Parathyroid adenoma (tissue), 2 donors: ENCODE data around the gene TENM4.

Experiments used
- H2AFZ ChIP-seq: fragments of 300-600 bp; sonication (generic); one replicate; pipeline ENCODE4 v1.7.0; 2017; ENCODE audit warnings: antibody characterized with exemption, mild to moderate bottlenecking
- H3K27ac ChIP-seq: fragments of 300-600 bp; sonication (generic); one replicate; pipeline ENCODE4 v1.7.0; 2017
- H3K27me3 ChIP-seq: fragments of 300-600 bp; sonication (generic); one replicate; pipeline ENCODE4 v1.7.0; 2017; ENCODE audit warnings: low read length; ENCODE audit not compliant: control insufficient read depth, insufficient read depth
- H3K36me3 ChIP-seq: fragments of 300-600 bp; sonication (generic); one replicate; pipeline ENCODE4 v1.7.0; 2017; ENCODE audit warnings: low read length; ENCODE audit not compliant: control insufficient read depth, insufficient read depth
- H3K4me1 ChIP-seq: fragments of 300-600 bp; sonication (generic); one replicate; pipeline ENCODE4 v1.7.0; 2017; ENCODE audit warnings: control low read depth
- H3K4me2 ChIP-seq: fragments of 300-600 bp; sonication (generic); one replicate; pipeline ENCODE4 v1.7.0; 2017; ENCODE audit warnings: low read length
- H3K4me3 ChIP-seq: fragments of 300-600 bp; sonication (generic); one replicate; pipeline ENCODE4 v1.7.0; 2017; ENCODE audit warnings: low read depth, low read length
- H3K79me2 ChIP-seq: fragments of 300-600 bp; sonication (generic); one replicate; pipeline ENCODE4 v1.7.0; 2017; ENCODE audit warnings: control low read depth
- H3K9ac ChIP-seq: fragments of 300-600 bp; sonication (generic); one replicate; pipeline ENCODE4 v1.7.0; 2017; ENCODE audit warnings: mild to moderate bottlenecking
- H3K9me3 ChIP-seq: fragments of 300-600 bp; sonication (generic); one replicate; pipeline ENCODE4 v1.7.0; 2017; ENCODE audit warnings: low read length; ENCODE audit not compliant: control insufficient read depth
- CTCF ChIP-seq: fragments of 300-600 bp; sonication (generic); IDR thresholded peaks from one replicate; pipeline ENCODE4 v1.7.0; 2017; ENCODE audit warnings: antibody characterized with exemption, mild to moderate bottlenecking
- donor health status: primary hyperparathyroidism.

The TENM4 gene

GRCh38 chr11:79466411-79466810, 25.6 kb upstream of the TENM4 start:
- H3K4me1 ChIP-seq, result no peaks in the 10 kb centered on the region
- H3K4me3 ChIP-seq, result no peak overlapping the region
- no peaks in the 10 kb centered on the region for H3K9me3 ChIP-seq
- no peak overlapping the region for H3K27ac ChIP-seq
- TF ChIP-seq CTCF, result no peak
- no peaks in the 10 kb centered on the region for H3K79me2 ChIP-seq
- H3K27me3 ChIP-seq, result no peaks in the 10 kb centered on the region
- no peak overlapping the region for H2AFZ ChIP-seq
- no peaks in the 10 kb centered on the region for H3K36me3 ChIP-seq
- H3K4me2 ChIP-seq, result no peak overlapping the region
- no peak overlapping the region for H3K9ac ChIP-seq

DNA sequence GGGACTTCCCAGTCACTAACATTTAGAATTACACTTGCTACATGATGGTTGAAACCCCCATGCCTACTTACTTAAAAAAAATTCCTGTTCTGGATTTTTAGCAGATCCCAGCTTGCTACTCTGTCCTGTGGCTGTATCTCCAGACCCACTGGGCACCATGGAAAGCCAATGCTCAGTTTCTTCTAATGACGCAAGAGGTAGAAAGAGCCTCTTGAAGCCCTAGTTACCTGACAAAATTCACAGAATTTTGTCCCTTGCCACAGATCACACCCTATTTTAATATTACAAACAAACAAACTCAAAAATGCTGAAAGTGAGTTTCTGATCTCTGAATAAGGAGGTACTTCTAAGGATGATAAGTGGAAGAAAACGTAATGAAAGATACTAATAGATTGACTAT, 24.3 kb upstream of the TENM4 start:
- H3K4me2 ChIP-seq, result no peak overlapping the region

DNA sequence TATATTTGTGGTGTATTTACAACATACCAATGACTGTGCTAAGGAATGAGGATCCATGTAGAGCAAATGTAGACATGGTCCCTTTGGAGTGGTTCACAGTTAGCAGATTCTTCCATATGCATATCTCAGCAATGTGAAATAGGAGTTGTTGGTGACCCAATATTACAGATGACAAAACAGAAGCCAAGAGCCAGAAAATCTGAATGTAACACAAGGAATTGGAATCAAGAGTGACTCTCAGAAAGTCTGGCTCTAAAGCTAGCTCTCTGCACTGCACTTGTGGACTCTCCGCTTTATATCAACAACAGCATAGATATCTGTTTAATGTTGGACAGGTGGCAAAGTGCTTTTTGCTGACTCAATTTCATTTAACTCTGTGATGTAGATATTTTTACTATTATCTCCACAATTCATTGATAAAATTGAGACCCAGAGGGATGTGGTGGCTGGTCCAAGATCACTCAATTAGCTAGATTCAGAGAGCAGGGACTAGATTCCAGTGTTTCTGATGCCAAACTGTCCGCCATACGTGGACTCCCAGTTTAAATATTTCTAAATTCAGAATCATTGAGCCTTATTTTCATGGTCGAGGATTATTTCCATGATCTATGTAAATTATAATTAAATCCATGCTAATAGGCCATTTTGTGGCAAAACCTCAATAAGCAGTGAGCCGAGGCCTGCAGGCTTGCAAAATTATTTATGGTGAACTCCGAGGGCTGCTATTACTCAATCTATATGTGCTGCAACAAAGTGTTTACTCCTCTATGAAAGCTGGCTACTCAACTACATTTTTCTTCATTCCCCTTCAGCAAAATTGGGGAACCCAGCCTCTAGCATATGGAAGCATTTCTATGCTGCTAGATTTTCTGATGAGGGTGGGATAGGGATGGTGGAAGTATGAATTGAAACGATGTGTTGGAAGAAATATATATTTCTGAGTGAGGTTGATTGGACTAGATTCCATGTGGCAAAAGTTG, 21.1 kb upstream of the TENM4 start:
- Histone ChIP-seq H3K9ac (no peak overlapping the region), H3K79me2 (no peaks in the 10 kb centered on the region), H2AFZ (no peak overlapping the region), H3K27ac (no peak overlapping the region), H3K9me3 (no peaks in the 10 kb centered on the region), H3K27me3 (no peaks in the 10 kb centered on the region), H3K4me1 (no peaks in the 10 kb centered on the region), H3K36me3 (no peaks in the 10 kb centered on the region), H3K4me2 (no peak overlapping the region), H3K4me3 (no peak overlapping the region)
- no peak for TF ChIP-seq CTCF

More for the DNA sequence above, 24.3 kb upstream of the TENM4 start:
- Histone ChIP-seq H3K9ac (no peak overlapping the region), H3K79me2 (no peaks in the 10 kb centered on the region), H3K9me3 (no peaks in the 10 kb centered on the region), H3K27ac (no peak overlapping the region), H3K4me3 (no peak overlapping the region), H2AFZ (no peak overlapping the region), H3K27me3 (no peaks in the 10 kb centered on the region), H3K4me1 (no peaks in the 10 kb centered on the region), H3K36me3 (no peaks in the 10 kb centered on the region)
- TF ChIP-seq CTCF, result no peak

GRCh38 chr11:79461144-79461543, 20.3 kb upstream of the TENM4 start:
- TF ChIP-seq CTCF, result no peak
- no peak overlapping the region for H3K4me3 ChIP-seq

More at GRCh38 chr11:79461144-79461543, 20.3 kb upstream of the TENM4 start:
- no peaks in the 10 kb centered on the region for H3K36me3 ChIP-seq
- no peak overlapping the region for H3K9ac ChIP-seq
- no peak overlapping the region for H2AFZ ChIP-seq
- H3K9me3 ChIP-seq, result no peaks in the 10 kb centered on the region
- H3K79me2 ChIP-seq, result no peaks in the 10 kb centered on the region
- H3K27me3 ChIP-seq, result no peaks in the 10 kb centered on the region
- no peaks in the 10 kb centered on the region for H3K4me1 ChIP-seq
- H3K4me2 ChIP-seq, result no peak overlapping the region
- no peak overlapping the region for H3K27ac ChIP-seq
